ENCODE data around the gene RPRM.
"Not testable (repeated sequence)": the region's sequence is repeated elsewhere in the genome, so short reads cannot be mapped to it uniquely, and the experiment has no call there.

The RPRM gene

GRCh38 chr2:153478289-153479261 is at the start of gene RPRM:
TSS of gene RPRM (minus strand) at chr2:153478762. CDS start at chr2:153478565, 197 bp downstream.
- DNase-seq: peak; percentile 47 to 66

- peak; percentile 17 to 53 for DNase-seq
These were observed 40.8 kb upstream of the RPRM start for GRCh38 chr2:153519257-153519875.

- DNase-seq: no peak
These were observed 33.8 kb upstream of the RPRM start for GRCh38 chr2:153512331-153512730.

- no peak for DNase-seq
These were observed 32.4 kb upstream of the RPRM start for GRCh38 chr2:153510996-153511395.

- no peak for DNase-seq
These were observed 30.6 kb upstream of the RPRM start for GRCh38 chr2:153509133-153509532.

GRCh38 chr2:153506499-153506898 is 27.9 kb upstream of the RPRM start:
- not testable (repeated sequence) for DNase-seq

- DNase-seq: no peak
These were observed 20.9 kb upstream of the RPRM start for GRCh38 chr2:153499439-153499838.

- no peak for DNase-seq
These were observed 19.5 kb upstream of the RPRM start for GRCh38 chr2:153497938-153498629.

- no peak for DNase-seq
These were observed 17.2 kb upstream of the RPRM start for GRCh38 chr2:153495725-153496124.

GRCh38 chr2:153488072-153488471 is 9.5 kb upstream of the RPRM start:
- DNase-seq: no peak

GRCh38 chr2:153487448-153487847 is 8.9 kb upstream of the RPRM start:
- DNase-seq: no peak

- no peak for DNase-seq
These were observed 1.0 kb upstream of the RPRM start for GRCh38 chr2:153479573-153479972.

GRCh38 chr2:153477636-153478288 is 800 bp downstream of the RPRM start:
- DNase-seq: no peak

- DNase-seq: no peak
These were observed 1.5 kb downstream of the RPRM start for GRCh38 chr2:153476816-153477635.

- DNase-seq: no peak
These were observed 2.1 kb downstream of the RPRM start for GRCh38 chr2:153476491-153476815.

- DNase-seq: no peak
These were observed 3.6 kb downstream of the RPRM start for GRCh38 chr2:153474876-153475435.

- no peak for DNase-seq
These were observed 4.2 kb downstream of the RPRM start for GRCh38 chr2:153474407-153474806.

GRCh38 chr2:153470867-153471266 is 7.7 kb downstream of the RPRM start:
- DNase-seq: no peak

GRCh38 chr2:153464395-153464794 is 14.2 kb downstream of the RPRM start:
- no peak for DNase-seq

GRCh38 chr2:153462338-153462859 is 16.2 kb downstream of the RPRM start:
- no peak for DNase-seq

- DNase-seq: no peak
These were observed 17.1 kb downstream of the RPRM start for GRCh38 chr2:153461453-153461852.

GRCh38 chr2:153455861-153456260 is 22.7 kb downstream of the RPRM start:
- DNase-seq: no peak
